Uterus (tissue), 2 donors: ENCODE measurements around the gene SLC8A1.

Source experiments
- CTCF ChIP-seq, 4 experiments: fragments of 200-600 bp in 2 of 4; fragments of 450-650 bp in 2 of 4; sonication (generic) in 2 of 4; IDR thresholded peaks; one replicate each; pipeline ENCODE4 v1.5.1; 2016 to 2019; ENCODE audit warnings: antibody characterized with exemption in 4 of 4, mild to moderate bottlenecking in 2 of 4, moderate library complexity in 1 of 4
- POLR2A ChIP-seq, 2 donors: fragments of 450-650 bp; IDR thresholded peaks; one replicate each; pipeline ENCODE4 v1.6.1; 2016; ENCODE audit warnings: antibody characterized with exemption in 2 of 2, mild to moderate bottlenecking in 1 of 2, moderate library complexity in 1 of 2

- TF ChIP-seq CTCF (IDR thresholded peaks at IDR 0.05) = no peak
- TF ChIP-seq POLR2A (IDR thresholded peaks at IDR 0.05) = no peak
Observed at GRCh38 chr2:40299173-40299572, 152.7 kb downstream of the SLC8A1 start.
